Measurements from ENCODE around the gene CEP170. TPM values are rescaled to one million over a fixed set of nuclear protein-coding genes. Genes with fewer than 3 reads are reported as not detected.
"Not testable (repeated sequence)": the region's sequence is repeated elsewhere in the genome, so short reads cannot be mapped to it uniquely, and the experiment has no call there.

CEP170 gene
- total and polyA plus RNA-seq, 2 donors = 40.8 to 48.6 TPM

DNA sequence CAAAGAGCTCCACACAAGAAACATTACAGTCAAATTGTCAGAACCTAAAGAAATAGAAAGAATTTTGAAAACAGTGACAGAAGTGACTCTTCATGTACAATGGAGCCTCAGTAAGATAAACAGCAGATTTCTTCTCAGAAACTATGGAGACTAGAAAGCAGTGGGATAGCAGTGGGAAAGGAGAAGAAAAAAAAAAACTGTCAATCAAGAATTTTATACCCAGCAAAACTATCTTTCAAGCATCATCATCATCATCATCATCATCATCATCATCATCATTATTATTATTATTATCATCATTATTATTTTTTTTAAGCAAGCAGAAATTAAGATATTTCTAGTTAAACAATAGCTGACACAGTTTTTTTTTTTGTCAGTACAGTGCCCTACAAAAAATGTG, 24.2 kb downstream of the CEP170 start:
- DNase-seq (ENCODE audit: low read depth in 6 of 9, low spot score in 9 of 9) = peak in 1 of 9 donors; percentile 32
- Histone ChIP-seq H3K4me1 (ENCODE audit: control insufficient read depth in 2 of 2, insufficient read depth in 2 of 2, low read length in 2 of 2) (no peaks in the 10 kb centered on the region), H3K27ac (ENCODE audit: low read depth in 1 of 2, low read length in 1 of 2) (no peak overlapping the region), H3K4me3 (ENCODE audit: low read length in 2 of 2) (no peak overlapping the region), H3K9me3 (ENCODE audit: control insufficient read depth in 2 of 2, insufficient read depth in 1 of 2, low read length in 1 of 2) (peaks cover 7 to 11% of the 10 kb centered on the region in 2 donors), H3K36me3 (ENCODE audit: control insufficient read depth in 2 of 2, insufficient read depth in 2 of 2, low read length in 1 of 2) (peaks cover 0 to 4% of the 10 kb centered on the region in 2 donors), H3K27me3 (ENCODE audit: control insufficient read depth in 2 of 2, insufficient read depth in 1 of 2, low read length in 1 of 2) (no peaks in the 10 kb centered on the region)

DNA sequence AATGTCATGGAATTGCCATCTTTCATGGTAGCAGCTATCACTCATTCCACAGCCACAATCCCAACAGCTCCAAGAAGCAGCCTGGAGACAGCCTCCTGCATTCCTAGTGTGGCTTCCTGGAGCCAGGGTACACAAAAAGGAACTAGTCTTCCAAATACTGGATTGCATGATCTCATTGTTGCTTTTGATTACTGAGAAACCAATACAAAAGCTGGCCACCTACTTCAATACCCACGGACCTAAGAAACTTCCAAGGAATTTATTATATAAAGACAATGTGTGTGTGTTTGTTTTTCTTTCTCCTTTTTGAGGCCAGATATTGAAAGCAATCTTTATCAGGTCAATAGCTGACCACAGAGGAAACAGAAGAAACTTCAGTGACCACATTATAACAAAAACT, 25.6 kb downstream of the CEP170 start:
- WGBS = 71% methylated on average over 1 of the region's 1 CpG
- no peaks in the 10 kb centered on the region for H3K27me3 ChIP-seq (ENCODE audit: control insufficient read depth in 2 of 2, insufficient read depth in 1 of 2, low read length in 1 of 2)
- H3K36me3 ChIP-seq (ENCODE audit: control insufficient read depth in 2 of 2, insufficient read depth in 2 of 2, low read length in 1 of 2) = peaks cover 0 to 8% of the 10 kb centered on the region in 2 donors
- H3K4me1 ChIP-seq (ENCODE audit: control insufficient read depth in 2 of 2, insufficient read depth in 2 of 2, low read length in 2 of 2) = no peaks in the 10 kb centered on the region
- peaks cover 7 to 11% of the 10 kb centered on the region in 2 donors for H3K9me3 ChIP-seq (ENCODE audit: control insufficient read depth in 2 of 2, insufficient read depth in 1 of 2, low read length in 1 of 2)
- no peak overlapping the region for H3K27ac ChIP-seq (ENCODE audit: low read depth in 1 of 2, low read length in 1 of 2)
- no peak for DNase-seq (ENCODE audit: low read depth in 6 of 9, low spot score in 9 of 9)
- H3K4me3 ChIP-seq (ENCODE audit: low read length in 2 of 2) = no peak overlapping the region

DNA sequence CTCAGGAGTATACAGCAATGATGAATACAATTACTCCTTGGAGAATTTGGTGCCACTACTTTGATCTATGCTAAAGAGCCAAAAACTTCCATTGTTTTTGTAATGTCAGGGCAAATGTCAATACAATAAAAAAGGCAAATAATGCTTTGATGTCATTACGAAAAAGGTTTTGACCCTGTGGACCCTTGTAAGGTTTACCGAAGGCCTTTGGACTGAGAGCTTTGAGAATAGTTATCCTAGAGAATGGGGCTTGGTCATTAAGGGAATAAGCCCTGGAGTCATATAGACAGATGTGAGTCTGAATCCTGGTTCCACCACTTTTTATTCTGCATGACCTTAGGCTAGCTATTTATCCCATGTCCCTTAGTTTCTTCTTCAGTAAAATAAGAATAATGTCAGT, 27.5 kb downstream of the CEP170 start:
- H3K4me3 ChIP-seq (ENCODE audit: low read length in 2 of 2) = no peak overlapping the region
- WGBS = over 99% methylated on average over 2 of the region's 2 CpGs
- no peaks in the 10 kb centered on the region for H3K27me3 ChIP-seq (ENCODE audit: control insufficient read depth in 2 of 2, insufficient read depth in 1 of 2, low read length in 1 of 2)
- H3K4me1 ChIP-seq (ENCODE audit: control insufficient read depth in 2 of 2, insufficient read depth in 2 of 2, low read length in 2 of 2) = no peaks in the 10 kb centered on the region
- peaks cover 7 to 11% of the 10 kb centered on the region in 2 donors for H3K9me3 ChIP-seq (ENCODE audit: control insufficient read depth in 2 of 2, insufficient read depth in 1 of 2, low read length in 1 of 2)
- no peak for DNase-seq (ENCODE audit: low read depth in 6 of 9, low spot score in 9 of 9)
- peaks cover under 1 to 18% of the 10 kb centered on the region in 2 donors for H3K36me3 ChIP-seq (ENCODE audit: control insufficient read depth in 2 of 2, insufficient read depth in 2 of 2, low read length in 1 of 2)
- no peak overlapping the region for H3K27ac ChIP-seq (ENCODE audit: low read depth in 1 of 2, low read length in 1 of 2)

DNA sequence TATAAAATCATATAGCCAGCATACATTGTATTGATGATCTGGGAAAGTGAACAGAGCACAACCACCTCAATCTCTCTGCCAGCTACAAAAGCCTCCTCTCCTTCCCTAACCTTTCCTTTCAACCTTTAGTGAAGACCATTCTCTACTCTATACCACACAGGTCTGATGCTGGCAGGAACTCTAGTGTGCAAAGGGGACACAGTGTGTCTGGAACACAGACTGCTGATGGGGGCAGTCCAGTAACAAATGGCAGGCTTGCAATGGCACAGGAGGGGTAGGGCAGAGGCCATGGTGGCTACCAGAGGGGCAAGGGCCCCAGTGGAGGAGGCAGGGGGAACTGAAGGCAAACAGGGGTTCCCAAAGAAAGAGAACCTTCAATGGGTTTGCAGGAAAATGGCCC, 37.0 kb downstream of the CEP170 start:
- H3K4me3 ChIP-seq (ENCODE audit: low read length in 2 of 2) = no peak overlapping the region
- H3K36me3 ChIP-seq (ENCODE audit: control insufficient read depth in 2 of 2, insufficient read depth in 2 of 2, low read length in 1 of 2) = peaks cover 7 to 44% of the 10 kb centered on the region in 2 donors
- no peak overlapping the region for H3K27ac ChIP-seq (ENCODE audit: low read depth in 1 of 2, low read length in 1 of 2)
- DNase-seq (ENCODE audit: low read depth in 6 of 9, low spot score in 9 of 9) = no peak
- no peaks in the 10 kb centered on the region for H3K4me1 ChIP-seq (ENCODE audit: control insufficient read depth in 2 of 2, insufficient read depth in 2 of 2, low read length in 2 of 2)
- H3K27me3 ChIP-seq (ENCODE audit: control insufficient read depth in 2 of 2, insufficient read depth in 1 of 2, low read length in 1 of 2) = no peaks in the 10 kb centered on the region
- H3K9me3 ChIP-seq (ENCODE audit: control insufficient read depth in 2 of 2, insufficient read depth in 1 of 2, low read length in 1 of 2) = no peaks in the 10 kb centered on the region

DNA sequence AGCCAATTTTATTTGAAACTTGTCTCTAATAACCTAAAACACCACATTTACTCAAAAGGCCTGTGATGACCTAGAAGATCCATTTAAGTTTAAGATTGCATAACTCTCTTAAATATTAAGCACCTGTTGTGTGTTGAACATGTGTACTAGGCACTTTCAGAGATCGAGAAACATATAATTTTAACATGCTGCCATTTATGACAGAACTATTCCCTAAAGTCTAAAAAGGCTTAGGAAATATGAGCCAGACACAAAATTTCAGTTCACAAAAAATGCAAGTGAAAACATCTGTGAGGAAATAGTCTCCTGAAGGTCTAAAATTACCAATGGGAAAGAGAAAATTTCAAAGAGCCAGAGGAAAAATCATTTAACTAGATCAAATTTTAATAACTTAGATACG, 37.7 kb downstream of the CEP170 start:
- no peaks in the 10 kb centered on the region for H3K4me1 ChIP-seq (ENCODE audit: control insufficient read depth in 2 of 2, insufficient read depth in 2 of 2, low read length in 2 of 2)
- WGBS = 97% methylated on average over 2 of the region's 2 CpGs
- no peak overlapping the region for H3K4me3 ChIP-seq (ENCODE audit: low read length in 2 of 2)
- no peaks in the 10 kb centered on the region for H3K27me3 ChIP-seq (ENCODE audit: control insufficient read depth in 2 of 2, insufficient read depth in 1 of 2, low read length in 1 of 2)
- no peaks in the 10 kb centered on the region for H3K9me3 ChIP-seq (ENCODE audit: control insufficient read depth in 2 of 2, insufficient read depth in 1 of 2, low read length in 1 of 2)
- DNase-seq (ENCODE audit: low read depth in 6 of 9, low spot score in 9 of 9) = no peak
- no peak overlapping the region for H3K27ac ChIP-seq (ENCODE audit: low read depth in 1 of 2, low read length in 1 of 2)
- H3K36me3 ChIP-seq (ENCODE audit: control insufficient read depth in 2 of 2, insufficient read depth in 2 of 2, low read length in 1 of 2) = peaks cover 4 to 40% of the 10 kb centered on the region in 2 donors

DNA sequence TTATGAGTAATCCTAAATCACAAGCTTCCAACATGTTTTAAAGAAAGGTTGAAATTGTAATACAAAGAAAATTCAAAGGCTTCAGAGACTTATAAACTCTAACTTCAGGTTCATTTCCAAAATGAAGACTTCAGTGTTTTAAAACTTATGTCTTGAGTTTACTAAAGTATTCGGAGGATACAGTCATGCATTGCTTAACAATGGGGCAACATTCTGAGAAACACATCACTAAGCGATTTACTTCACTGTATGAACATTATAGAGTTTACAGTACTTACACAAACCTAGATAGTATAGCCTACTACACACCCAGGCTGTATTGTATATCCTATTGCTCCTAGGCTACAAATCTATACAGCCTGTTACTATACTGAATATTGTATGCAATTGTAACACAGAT, 38.3 kb downstream of the CEP170 start:
- Histone ChIP-seq H3K9me3 (ENCODE audit: control insufficient read depth in 2 of 2, insufficient read depth in 1 of 2, low read length in 1 of 2) (no peaks in the 10 kb centered on the region), H3K36me3 (ENCODE audit: control insufficient read depth in 2 of 2, insufficient read depth in 2 of 2, low read length in 1 of 2) (peaks cover 4 to 37% of the 10 kb centered on the region in 2 donors), H3K27ac (ENCODE audit: low read depth in 1 of 2, low read length in 1 of 2) (no peak overlapping the region), H3K4me3 (ENCODE audit: low read length in 2 of 2) (no peak overlapping the region), H3K4me1 (ENCODE audit: control insufficient read depth in 2 of 2, insufficient read depth in 2 of 2, low read length in 2 of 2) (no peaks in the 10 kb centered on the region), H3K27me3 (ENCODE audit: control insufficient read depth in 2 of 2, insufficient read depth in 1 of 2, low read length in 1 of 2) (no peaks in the 10 kb centered on the region)
- 96% methylated on average over 2 of the region's 2 CpGs for WGBS
- DNase-seq (ENCODE audit: low read depth in 6 of 9, low spot score in 9 of 9) = no peak

DNA sequence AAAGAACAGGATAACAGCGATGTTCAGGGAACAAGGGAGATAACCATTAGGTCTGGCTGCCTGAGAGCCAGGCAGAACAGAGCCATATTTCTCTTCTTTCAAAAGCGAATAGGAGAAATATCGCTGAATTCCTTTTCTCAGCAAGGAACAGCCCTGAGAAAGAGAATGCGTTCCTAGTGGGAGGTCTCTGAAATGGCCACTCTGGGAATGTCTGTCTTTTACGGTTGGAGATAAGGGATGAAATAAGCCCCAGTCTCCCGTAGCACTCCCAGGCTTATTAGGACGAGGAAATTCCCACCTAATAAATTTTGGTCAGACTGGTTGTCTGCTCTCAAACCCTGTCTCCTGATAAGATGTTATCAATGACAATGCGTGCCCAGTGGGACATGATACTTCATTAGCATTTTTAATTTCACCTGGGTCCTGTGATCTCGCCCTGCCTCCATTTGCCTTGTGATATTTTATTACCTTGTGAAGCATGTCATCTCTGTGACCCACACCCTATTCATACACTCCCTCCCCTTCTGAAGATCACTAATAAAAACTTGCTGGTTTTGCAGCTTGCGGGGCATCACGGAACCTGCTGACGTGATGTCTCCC, 39.7 kb downstream of the CEP170 start:
- not testable (repeated sequence) for H3K9me3 ChIP-seq (ENCODE audit: control insufficient read depth in 2 of 2, insufficient read depth in 1 of 2, low read length in 1 of 2); H3K27ac ChIP-seq (ENCODE audit: low read depth in 1 of 2, low read length in 1 of 2); H3K4me3 ChIP-seq (ENCODE audit: low read length in 2 of 2); H3K27me3 ChIP-seq (ENCODE audit: control insufficient read depth in 2 of 2, insufficient read depth in 1 of 2, low read length in 1 of 2); H3K4me1 ChIP-seq (ENCODE audit: control insufficient read depth in 2 of 2, insufficient read depth in 2 of 2, low read length in 2 of 2); DNase-seq (ENCODE audit: low read depth in 6 of 9, low spot score in 9 of 9)
- WGBS = 89% methylated on average over 11 of the region's 12 CpGs
- peaks cover 0 to 27% of the 10 kb centered on the region in 2 donors for H3K36me3 ChIP-seq (ENCODE audit: control insufficient read depth in 2 of 2, insufficient read depth in 2 of 2, low read length in 1 of 2)

DNA sequence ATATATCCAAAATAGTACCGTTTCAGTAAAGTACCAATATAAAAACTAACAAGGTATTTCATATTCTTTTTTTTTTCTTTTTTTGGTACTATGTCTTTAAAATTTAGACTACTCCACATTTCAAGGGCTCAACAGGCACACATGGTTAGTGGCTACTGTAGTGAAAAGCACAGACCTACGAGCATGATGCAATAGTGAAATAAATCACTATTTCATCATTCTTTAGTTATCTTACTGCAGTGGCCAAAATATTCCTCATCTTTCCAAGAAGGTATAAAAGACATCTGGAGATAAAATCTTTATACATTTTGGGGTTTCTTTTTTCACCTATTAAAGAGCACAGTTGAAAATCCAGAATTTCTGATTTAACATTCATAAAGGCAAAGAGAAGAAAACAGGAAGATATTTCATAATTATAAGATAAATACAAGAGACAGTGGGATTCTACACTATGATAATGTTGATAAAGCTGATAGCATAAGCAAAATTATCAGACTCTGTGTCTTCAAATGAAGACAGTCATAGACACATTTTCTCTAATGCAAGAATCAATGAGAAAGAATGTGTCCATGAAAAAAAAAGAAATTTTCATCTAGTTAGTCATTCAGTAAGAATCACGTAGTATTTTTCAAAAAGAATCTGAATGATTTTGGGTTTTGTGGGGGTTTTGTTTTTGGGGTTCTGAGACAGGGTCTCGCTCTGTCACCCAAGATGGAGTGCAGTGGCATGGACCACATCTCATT, 41.9 kb downstream of the CEP170 start:
- Histone ChIP-seq H3K27me3 (ENCODE audit: control insufficient read depth in 2 of 2, insufficient read depth in 1 of 2, low read length in 1 of 2) (no peaks in the 10 kb centered on the region), H3K27ac (ENCODE audit: low read depth in 1 of 2, low read length in 1 of 2) (no peak overlapping the region), H3K4me3 (ENCODE audit: low read length in 2 of 2) (no peak overlapping the region), H3K9me3 (ENCODE audit: control insufficient read depth in 2 of 2, insufficient read depth in 1 of 2, low read length in 1 of 2) (no peaks in the 10 kb centered on the region), H3K36me3 (ENCODE audit: control insufficient read depth in 2 of 2, insufficient read depth in 2 of 2, low read length in 1 of 2) (peaks cover 0 to 14% of the 10 kb centered on the region in 2 donors), H3K4me1 (ENCODE audit: control insufficient read depth in 2 of 2, insufficient read depth in 2 of 2, low read length in 2 of 2) (no peaks in the 10 kb centered on the region)
- WGBS = 97% methylated on average over 4 of the region's 4 CpGs
- no peak for DNase-seq (ENCODE audit: low read depth in 6 of 9, low spot score in 9 of 9)

DNA sequence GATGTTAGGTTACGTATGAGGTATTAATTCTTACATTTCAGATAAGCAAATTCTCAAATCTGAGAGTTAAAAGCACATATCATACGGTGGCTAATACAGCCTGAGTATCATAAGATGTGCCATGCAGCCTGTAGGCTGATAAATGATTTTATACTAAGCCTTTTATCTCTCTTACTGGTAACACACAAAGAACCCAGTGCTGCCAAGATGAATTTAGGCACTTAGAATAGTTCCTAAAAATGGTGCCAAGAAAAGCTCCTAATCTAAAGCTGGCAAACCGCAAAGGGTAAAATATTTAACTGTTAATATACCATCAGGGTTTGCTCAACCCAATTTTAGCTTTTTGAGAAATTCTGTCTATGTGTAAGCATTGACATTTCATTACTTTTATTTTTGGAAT, 43.1 kb downstream of the CEP170 start:
- 93% methylated on average over 2 of the region's 3 CpGs for WGBS
- not testable (repeated sequence) for H3K27ac ChIP-seq (ENCODE audit: low read depth in 1 of 2, low read length in 1 of 2); H3K36me3 ChIP-seq (ENCODE audit: control insufficient read depth in 2 of 2, insufficient read depth in 2 of 2, low read length in 1 of 2); H3K9me3 ChIP-seq (ENCODE audit: control insufficient read depth in 2 of 2, insufficient read depth in 1 of 2, low read length in 1 of 2); H3K4me3 ChIP-seq (ENCODE audit: low read length in 2 of 2); H3K27me3 ChIP-seq (ENCODE audit: control insufficient read depth in 2 of 2, insufficient read depth in 1 of 2, low read length in 1 of 2); DNase-seq (ENCODE audit: low read depth in 6 of 9, low spot score in 9 of 9); H3K4me1 ChIP-seq (ENCODE audit: control insufficient read depth in 2 of 2, insufficient read depth in 2 of 2, low read length in 2 of 2)
